Testis (tissue), 3 donors: ENCODE data around the gene CAPN5. TPM values are rescaled to one million over a fixed set of nuclear protein-coding genes. Genes with fewer than 3 reads are reported as not detected.
A peak's percentile ranks its signal among the peaks of the same experiment; 100 is the strongest.

Source experiments
- DNase-seq: peaks from one replicate; pipeline ENCODE4 v3.0.0-alpha.2; 2019
- H3K27ac ChIP-seq, 2 donors: fragments of 200-600 bp; sonication (generic); one replicate each; pipeline ENCODE4 v1.5.1; 2019
- H3K27me3 ChIP-seq: fragments of 200-600 bp; sonication (generic); one replicate; pipeline ENCODE4 v1.5.1; 2019
- H3K36me3 ChIP-seq: fragments of 200-600 bp; sonication (generic); one replicate; pipeline ENCODE4 v1.5.1; 2017; ENCODE audit warnings: low read depth; ENCODE audit errors: missing control alignments
- H3K4me1 ChIP-seq: fragments of 200-600 bp; sonication (generic); one replicate; pipeline ENCODE4 v1.5.1; 2019
- H3K4me3 ChIP-seq, 2 donors: fragments of 200-600 bp; sonication (generic); one replicate each; pipeline ENCODE4 v1.5.1; 2017 to 2019
- H3K9me3 ChIP-seq: fragments of 200-600 bp; sonication (generic); one replicate; pipeline ENCODE4 v1.5.1; 2017
- POLR2A ChIP-seq: fragments of 450-650 bp; IDR thresholded peaks from one replicate; pipeline ENCODE4 v1.6.1; 2017; ENCODE audit warnings: antibody characterized with exemption, mild to moderate bottlenecking, moderate library complexity
- WGBS, 2 donors: methylation state at CpG; one replicate each; pipeline ENCODE4 v1.1.5; 2018; 5-methylcytosine and 5-hydroxymethylcytosine counted together
- intact Hi-C: fragments of 100-400 bp; cut with DNase I; formaldehyde crosslinking; loops from one replicate; pipeline ENCODE4 v1.15.1; 2023; ENCODE audit warnings: low total_unique reads
- polyA plus RNA-seq: library from polyadenylated mRNA; stranded (reverse); fragments of 350-450 nt; fragmentation: Illumina TruSeq; extraction: RNeasy Lipid Tissue Mini Kit (QIAGEN cat#74804); gene quantifications from one replicate; pipeline ENCODE4 v1.2.3, GENCODE V29; 2014; ENCODE audit warnings: low read depth, low replicate concordance; ENCODE audit not compliant: insufficient read depth
- total RNA-seq, 2 donors: library from RNA; depleted of rRNA; stranded (reverse); fragments of >200 nt; gene quantifications; one replicate each; pipeline ENCODE4 v1.2.3, GENCODE V29; 2016
- TF ChIP-seq, protein P1 (sequence below), 3 experiments: fragments of 450-650 bp in 2 of 3; fragments of 200-600 bp in 1 of 3; sonication (generic) in 1 of 3; IDR thresholded peaks; one replicate each; pipeline ENCODE4 v1.5.1; 2016 to 2019; ENCODE audit warnings: antibody characterized with exemption in 3 of 3, mild to moderate bottlenecking in 2 of 3, moderate library complexity in 1 of 3

The CAPN5 gene
- total and polyA plus RNA-seq, 3 donors from 2014 or later = 62.3 to 116 (median 102) TPM

DNA sequence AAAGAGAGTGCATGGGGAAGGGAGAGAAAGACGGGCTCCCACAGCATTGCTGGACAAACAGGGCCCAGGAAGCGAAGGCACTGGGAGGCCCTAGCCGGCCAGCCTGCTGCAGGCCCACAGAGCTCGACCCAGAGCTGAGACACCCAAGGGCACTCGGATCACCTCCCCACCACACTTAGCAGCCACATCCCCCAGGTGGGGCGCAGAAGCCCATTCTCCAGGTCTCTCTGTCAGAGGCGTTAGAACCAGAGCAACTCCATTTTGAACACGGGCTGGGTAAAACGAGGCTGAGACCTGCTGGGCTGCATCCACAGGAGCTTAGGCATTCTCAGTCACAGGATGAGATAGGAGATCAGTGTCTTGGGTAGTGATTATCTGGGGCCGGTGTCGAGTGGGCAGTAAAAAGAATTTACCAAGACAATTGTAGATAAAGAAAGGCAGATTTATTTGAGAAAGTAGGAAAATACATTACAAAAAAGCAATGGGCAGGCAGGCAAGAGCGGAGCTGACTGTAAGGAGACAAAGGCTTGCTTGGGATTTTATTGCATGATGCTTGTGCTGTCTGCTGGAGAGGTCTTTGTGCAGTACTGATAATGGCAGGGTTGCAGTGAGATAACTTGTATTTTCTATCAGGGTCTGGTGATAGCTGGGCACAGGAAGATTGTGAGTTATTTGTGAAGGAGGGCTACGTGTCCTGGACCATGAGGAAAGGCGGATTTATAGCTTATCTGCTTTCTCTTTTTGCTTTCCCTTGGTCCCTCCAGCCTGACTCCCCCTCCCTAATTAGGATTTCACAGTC, 13.4 kb upstream of the CAPN5 start:
- H3K36me3 ChIP-seq = no peaks in the 10 kb centered on the region
- H3K4me1 ChIP-seq = peaks cover 8% of the 10 kb centered on the region
- 67 to 80% methylated on average over 13 to 14 of the region's 14 CpGs for WGBS, 2 donors
- no peaks in the 10 kb centered on the region for H3K9me3 ChIP-seq
- no peaks in the 10 kb centered on the region for H3K27me3 ChIP-seq
- no peak overlapping the region for H3K4me3 ChIP-seq
- intact Hi-C loops = no loop called here
- DNase-seq = peak; percentile 42
- no peak for TF ChIP-seq POLR2A
- TF ChIP-seq, protein P1, sequence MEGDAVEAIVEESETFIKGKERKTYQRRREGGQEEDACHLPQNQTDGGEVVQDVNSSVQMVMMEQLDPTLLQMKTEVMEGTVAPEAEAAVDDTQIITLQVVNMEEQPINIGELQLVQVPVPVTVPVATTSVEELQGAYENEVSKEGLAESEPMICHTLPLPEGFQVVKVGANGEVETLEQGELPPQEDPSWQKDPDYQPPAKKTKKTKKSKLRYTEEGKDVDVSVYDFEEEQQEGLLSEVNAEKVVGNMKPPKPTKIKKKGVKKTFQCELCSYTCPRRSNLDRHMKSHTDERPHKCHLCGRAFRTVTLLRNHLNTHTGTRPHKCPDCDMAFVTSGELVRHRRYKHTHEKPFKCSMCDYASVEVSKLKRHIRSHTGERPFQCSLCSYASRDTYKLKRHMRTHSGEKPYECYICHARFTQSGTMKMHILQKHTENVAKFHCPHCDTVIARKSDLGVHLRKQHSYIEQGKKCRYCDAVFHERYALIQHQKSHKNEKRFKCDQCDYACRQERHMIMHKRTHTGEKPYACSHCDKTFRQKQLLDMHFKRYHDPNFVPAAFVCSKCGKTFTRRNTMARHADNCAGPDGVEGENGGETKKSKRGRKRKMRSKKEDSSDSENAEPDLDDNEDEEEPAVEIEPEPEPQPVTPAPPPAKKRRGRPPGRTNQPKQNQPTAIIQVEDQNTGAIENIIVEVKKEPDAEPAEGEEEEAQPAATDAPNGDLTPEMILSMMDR (IDR thresholded peaks at IDR 0.05) = no peak
- no peak overlapping the region for H3K27ac ChIP-seq

DNA sequence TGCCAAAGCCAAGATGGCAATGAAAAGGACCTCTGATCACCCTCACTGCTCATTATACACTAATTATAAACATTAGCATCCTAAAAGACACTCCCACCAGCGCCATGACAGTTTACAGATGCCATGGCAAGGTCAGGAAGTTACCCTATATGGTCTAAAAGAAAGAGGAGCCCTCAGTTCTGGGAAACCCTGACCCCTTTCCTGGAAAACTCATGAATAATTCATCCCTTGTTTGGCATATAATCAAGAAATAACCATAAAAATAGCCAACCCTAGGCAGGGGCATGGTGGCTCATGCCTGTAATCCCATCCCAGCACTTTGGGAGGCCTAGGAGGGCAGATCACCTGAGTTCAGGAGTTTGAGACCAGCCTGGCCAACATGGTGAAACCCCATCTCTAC, 12.7 kb upstream of the CAPN5 start:
- Histone ChIP-seq H3K9me3 (no peaks in the 10 kb centered on the region), H3K27ac (no peak overlapping the region), H3K4me1 (peaks cover 8% of the 10 kb centered on the region), H3K27me3 (no peaks in the 10 kb centered on the region), H3K36me3 (no peaks in the 10 kb centered on the region), H3K4me3 (no peak overlapping the region)
- DNase-seq = no peak
- intact Hi-C loops = no loop called here
- 65 to 83% methylated on average over 1 of the region's 1 CpG for WGBS, 2 donors
- TF ChIP-seq, protein P1 (IDR thresholded peaks at IDR 0.05) = no peak
- TF ChIP-seq POLR2A = no peak

DNA sequence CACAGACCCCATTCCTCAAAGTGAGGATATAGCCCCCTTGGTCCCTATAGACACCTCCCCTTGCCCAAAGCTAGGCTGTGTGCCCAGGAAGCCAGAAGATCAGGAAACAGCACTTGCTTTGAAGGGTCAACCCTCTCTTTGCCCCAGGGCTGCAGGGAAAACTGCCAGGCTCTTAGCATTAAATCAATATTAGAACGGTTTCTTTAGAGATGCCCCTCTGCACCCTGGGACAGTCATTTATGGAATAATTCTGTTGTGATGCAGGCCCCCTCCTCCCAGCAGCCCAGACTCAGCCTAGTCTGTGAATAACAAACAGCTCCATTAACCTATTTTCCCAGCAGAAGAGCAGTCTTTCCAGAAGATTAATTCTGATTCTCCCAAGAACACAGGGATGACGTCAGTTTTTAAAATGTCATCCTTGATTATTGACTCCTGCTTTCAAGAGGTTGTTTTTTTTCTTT, 11.6 kb upstream of the CAPN5 start:
- DNase-seq = no peak
- intact Hi-C loops = no loop called here
- Histone ChIP-seq H3K4me3 (no peak overlapping the region), H3K27me3 (no peaks in the 10 kb centered on the region), H3K9me3 (no peaks in the 10 kb centered on the region), H3K4me1 (peaks cover 8% of the 10 kb centered on the region), H3K36me3 (no peaks in the 10 kb centered on the region), H3K27ac (no peak overlapping the region)
- TF ChIP-seq, protein P1 (IDR thresholded peaks at IDR 0.05) = no peak
- no peak for TF ChIP-seq POLR2A
- 74 to 90% methylated on average over 2 of the region's 2 CpGs for WGBS, 2 donors

DNA sequence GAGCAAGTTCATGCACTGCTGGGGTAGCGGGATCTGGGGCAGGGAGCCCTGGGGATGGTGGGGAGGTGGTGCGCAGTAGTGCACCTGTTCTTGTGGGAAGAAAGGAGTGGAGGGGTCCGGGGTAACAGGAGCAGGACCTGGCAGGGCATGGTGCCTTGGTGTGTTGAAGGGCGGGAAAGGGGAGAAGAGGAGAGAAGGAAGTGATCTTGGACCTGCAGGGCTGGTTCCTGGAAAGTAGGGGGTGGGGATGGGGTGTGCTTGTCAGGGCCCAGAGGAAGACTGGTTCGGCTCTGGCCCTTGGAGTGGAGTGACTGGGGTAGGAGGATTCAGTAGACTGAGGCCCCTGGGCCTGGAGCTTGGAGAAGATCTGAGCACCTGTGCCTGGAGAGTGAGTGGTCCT, 10.9 kb upstream of the CAPN5 start:
- peaks cover 8% of the 10 kb centered on the region for H3K4me1 ChIP-seq
- TF ChIP-seq, protein P1 (IDR thresholded peaks at IDR 0.05) = no peak
- no peak for TF ChIP-seq POLR2A
- WGBS, 2 donors = 97 to 99% methylated on average over 5 of the region's 5 CpGs

More for the DNA sequence above, 10.9 kb upstream of the CAPN5 start:
- Histone ChIP-seq H3K27ac (no peak overlapping the region), H3K9me3 (no peaks in the 10 kb centered on the region), H3K27me3 (no peaks in the 10 kb centered on the region), H3K36me3 (no peaks in the 10 kb centered on the region), H3K4me3 (no peak overlapping the region)
- intact Hi-C loops = no loop called here
- DNase-seq = no peak
